Rectal smooth muscle tissue (tissue), 1 donor: ENCODE measurements around the gene SGCE.

Source experiments
- H3K27ac ChIP-seq: one replicate; pipeline ENCODE4 v1.7.0; 2013; ENCODE audit warnings: low read depth, low read length, inconsistent platforms
- H3K27me3 ChIP-seq: one replicate; pipeline ENCODE4 v1.7.0; 2013; ENCODE audit warnings: low read length; ENCODE audit not compliant: control insufficient read depth, insufficient read depth
- H3K36me3 ChIP-seq: one replicate; pipeline ENCODE4 v1.7.0; 2013; ENCODE audit warnings: low read length; ENCODE audit not compliant: control insufficient read depth, insufficient read depth
- H3K4me1 ChIP-seq: one replicate; pipeline ENCODE4 v1.7.0; 2013; ENCODE audit warnings: low read length; ENCODE audit not compliant: control insufficient read depth, insufficient read depth
- H3K4me3 ChIP-seq: one replicate; pipeline ENCODE4 v1.7.0; 2013; ENCODE audit warnings: low read length
- H3K9ac ChIP-seq: one replicate; pipeline ENCODE4 v1.7.0; 2013; ENCODE audit warnings: low read length

The SGCE gene

DNA sequence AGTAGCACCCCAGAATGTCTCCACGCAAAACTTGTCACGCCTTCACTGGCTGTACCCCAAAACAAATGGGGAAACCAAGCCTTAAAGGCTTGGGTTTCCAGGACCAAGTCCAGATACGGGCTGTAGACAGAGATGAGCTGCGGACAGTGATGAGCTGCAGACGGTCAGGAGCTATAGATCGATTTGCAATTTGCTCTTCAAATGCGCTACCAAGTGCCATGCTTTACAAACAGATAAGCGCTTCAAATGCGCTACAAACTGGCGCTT, 658 bp upstream of the SGCE start:
- peaks cover 4% of the 10 kb centered on the region for H3K4me1 ChIP-seq
- H3K27me3 ChIP-seq, result peaks cover 3% of the 10 kb centered on the region
- no peaks in the 10 kb centered on the region for H3K36me3 ChIP-seq
- peak overlapping the region; percentile 66 for H3K4me3 ChIP-seq
- H3K9ac ChIP-seq, result no peak overlapping the region
- peak overlapping the region; percentile 64 for H3K27ac ChIP-seq

DNA sequence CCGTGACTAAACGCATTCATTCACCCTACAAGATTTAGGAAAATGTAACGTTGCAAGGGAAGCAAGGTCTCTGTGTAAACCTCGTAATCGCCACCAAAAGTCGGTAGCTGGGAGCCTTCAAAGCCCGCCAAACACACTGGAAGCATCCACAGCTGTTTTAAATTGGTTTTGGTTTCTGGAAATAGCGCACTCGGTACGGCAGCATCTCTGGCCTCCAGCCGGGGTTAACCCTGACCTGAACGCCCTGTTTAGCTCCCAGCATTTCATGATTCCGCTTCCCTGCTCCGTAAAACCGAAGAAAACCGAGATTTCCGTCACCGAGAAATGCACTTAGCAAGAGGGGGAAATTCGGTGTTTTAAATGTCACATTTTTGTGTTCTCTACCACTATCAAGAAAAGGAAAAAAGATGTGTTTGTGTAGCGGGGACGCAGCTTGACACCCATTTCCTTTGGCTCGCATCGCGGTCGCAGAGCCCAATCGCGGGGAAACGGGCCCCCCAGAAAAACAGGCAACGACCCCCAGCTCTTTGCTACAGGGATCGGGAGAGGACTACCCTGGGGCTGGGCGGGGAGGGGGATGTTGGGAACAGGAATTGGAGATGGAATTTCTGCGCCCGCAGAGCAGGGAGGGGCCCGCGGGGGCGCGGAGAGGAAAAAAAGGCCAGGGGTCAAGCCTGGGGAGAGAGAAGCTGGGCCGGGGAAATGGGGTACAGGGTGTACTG, 646 bp downstream of the SGCE start:
- Histone ChIP-seq H3K4me3 (peak overlapping the region; percentile 82), H3K4me1 (peaks cover 6% of the 10 kb centered on the region), H3K27me3 (peaks cover 3% of the 10 kb centered on the region), H3K27ac (peak overlapping the region; percentile 65), H3K9ac (peak overlapping the region; percentile 32), H3K36me3 (no peaks in the 10 kb centered on the region)

DNA sequence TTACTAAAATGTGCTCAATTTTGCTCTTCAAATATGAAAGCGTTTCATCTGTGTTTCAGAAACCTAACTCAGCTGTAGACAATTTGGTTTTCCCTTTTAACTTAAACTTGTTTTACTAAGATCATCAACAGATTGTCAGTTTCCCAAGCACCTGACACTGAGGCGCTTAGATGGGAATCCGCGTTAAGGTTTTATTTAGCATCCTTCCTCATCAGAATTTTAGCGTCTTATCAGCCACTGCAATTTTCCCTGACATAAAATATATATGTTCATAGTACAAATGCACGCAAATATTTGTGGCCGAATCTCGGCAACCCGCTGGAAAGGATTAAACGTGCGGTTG, 1.2 kb downstream of the SGCE start:
- peaks cover 3% of the 10 kb centered on the region for H3K27me3 ChIP-seq
- H3K4me1 ChIP-seq, result peaks cover 6% of the 10 kb centered on the region
- no peaks in the 10 kb centered on the region for H3K36me3 ChIP-seq
- H3K9ac ChIP-seq, result peak overlapping the region; percentile 24
- peak overlapping the region; percentile 65 for H3K27ac ChIP-seq
- peak overlapping the region; percentile 82 for H3K4me3 ChIP-seq

DNA sequence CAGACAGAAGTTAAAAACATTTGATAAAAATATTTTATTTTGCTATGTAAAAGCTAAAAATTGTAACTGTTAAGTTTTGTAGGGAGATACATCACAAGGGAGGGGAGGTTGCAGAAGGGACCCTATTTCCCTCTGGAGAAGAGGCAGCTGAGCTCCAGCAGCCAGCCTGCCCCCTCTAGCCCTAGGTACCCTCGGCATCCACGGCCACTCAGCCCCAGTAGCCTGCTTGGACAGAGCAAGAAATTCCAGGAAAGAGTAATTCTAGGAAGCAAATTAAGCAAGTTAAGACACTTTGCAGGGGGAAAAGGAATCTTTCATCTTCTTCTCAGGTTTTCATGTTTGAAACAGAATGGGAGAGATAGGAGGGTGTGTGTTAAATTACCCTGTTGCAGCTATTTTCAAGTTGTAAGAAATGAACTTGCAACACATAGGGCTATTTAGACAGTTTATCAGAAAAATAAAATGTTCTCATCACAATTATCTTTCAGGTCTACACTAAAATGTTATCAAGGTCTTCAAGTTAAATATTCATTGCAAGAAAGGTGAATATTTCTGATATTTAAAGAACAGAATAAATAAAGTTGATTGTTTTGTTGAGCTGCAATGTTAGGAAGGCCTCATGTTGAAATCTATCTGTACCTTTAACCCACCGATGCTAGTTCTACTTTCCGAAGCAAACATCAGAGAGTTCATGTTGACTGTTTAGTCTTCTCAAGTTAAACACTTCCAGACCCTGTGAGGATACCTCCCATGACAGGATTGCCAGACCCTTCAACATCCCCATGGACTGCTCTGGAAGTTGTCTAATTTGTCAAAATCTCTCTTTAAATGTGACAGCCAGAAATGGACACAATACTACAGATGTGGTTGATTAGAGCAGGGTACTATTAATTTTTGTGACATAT, 5.5 kb downstream of the SGCE start:
- peaks cover 3% of the 10 kb centered on the region for H3K27me3 ChIP-seq
- H3K36me3 ChIP-seq, result no peaks in the 10 kb centered on the region
- H3K4me3 ChIP-seq, result peak overlapping the region; percentile 17
- H3K27ac ChIP-seq, result peak overlapping the region; percentile 28
- H3K9ac ChIP-seq, result no peak overlapping the region
- peaks cover 9% of the 10 kb centered on the region for H3K4me1 ChIP-seq

DNA sequence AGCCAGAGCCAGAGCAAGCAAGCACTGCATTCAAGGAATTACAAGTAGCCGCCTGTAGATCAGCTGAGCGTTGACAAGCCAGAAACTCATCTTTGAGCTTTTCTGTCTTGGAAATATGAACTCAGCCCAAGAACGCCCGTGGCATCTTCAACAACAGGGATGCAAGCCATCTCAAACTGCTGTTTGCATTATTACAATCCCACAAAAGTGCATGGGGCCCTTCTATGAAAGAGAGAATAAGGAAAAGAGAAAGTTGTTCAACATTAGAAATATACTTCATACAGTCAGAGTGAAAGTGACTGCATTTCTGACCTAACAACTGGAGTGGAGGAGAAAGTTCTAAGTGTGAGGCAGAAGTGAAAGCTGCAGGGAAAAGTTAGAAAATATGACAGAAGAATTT, 6.5 kb downstream of the SGCE start:
- Histone ChIP-seq H3K27ac (no peak overlapping the region), H3K9ac (no peak overlapping the region), H3K36me3 (no peaks in the 10 kb centered on the region), H3K4me3 (no peak overlapping the region), H3K27me3 (no peaks in the 10 kb centered on the region), H3K4me1 (peaks cover 8% of the 10 kb centered on the region)

DNA sequence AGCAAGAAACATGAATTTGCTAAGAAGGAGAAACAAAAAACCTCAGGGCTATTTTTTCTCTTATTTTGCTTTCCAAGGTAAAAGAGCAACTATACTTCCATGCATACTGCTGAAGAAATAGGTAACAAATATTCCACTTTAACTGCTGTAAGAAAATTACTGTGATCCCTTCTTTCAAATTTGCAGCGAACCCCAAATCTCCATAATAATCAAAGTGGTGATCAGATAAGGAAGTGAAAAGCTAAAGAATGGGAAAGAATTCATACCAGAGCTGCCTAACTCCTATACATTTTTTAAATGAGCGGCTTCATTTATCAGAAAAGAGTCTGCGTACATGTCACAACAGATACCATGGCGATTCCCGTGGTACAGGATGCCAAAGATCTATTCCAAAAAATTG, 7.2 kb downstream of the SGCE start:
- no peak overlapping the region for H3K9ac ChIP-seq
- no peak overlapping the region for H3K27ac ChIP-seq
- no peaks in the 10 kb centered on the region for H3K36me3 ChIP-seq
- H3K27me3 ChIP-seq, result no peaks in the 10 kb centered on the region
- H3K4me1 ChIP-seq, result peaks cover 7% of the 10 kb centered on the region
- no peak overlapping the region for H3K4me3 ChIP-seq

DNA sequence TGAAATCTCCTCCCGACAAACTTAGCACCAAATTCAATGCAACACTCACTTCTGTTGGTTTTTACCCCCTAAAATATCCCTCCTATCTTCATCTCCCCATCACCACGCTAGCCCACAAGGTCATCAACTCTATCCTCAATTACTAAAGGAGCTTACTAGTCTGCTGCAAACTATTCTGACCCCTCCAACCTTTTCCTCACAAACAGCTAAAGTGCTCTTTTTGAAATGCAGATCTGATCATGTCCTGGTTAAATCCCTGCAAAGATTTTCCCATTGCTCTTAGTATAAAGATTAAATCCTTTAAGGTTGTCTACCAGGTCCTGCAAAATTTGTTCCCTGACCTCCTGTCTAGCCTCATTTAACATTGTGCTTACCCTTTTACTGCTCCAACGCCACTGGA, 8.6 kb downstream of the SGCE start:
- no peak overlapping the region for H3K4me3 ChIP-seq
- H3K27ac ChIP-seq, result no peak overlapping the region
- H3K36me3 ChIP-seq, result no peaks in the 10 kb centered on the region
- no peak overlapping the region for H3K9ac ChIP-seq
- H3K27me3 ChIP-seq, result no peaks in the 10 kb centered on the region
- H3K4me1 ChIP-seq, result peaks cover 7% of the 10 kb centered on the region

DNA sequence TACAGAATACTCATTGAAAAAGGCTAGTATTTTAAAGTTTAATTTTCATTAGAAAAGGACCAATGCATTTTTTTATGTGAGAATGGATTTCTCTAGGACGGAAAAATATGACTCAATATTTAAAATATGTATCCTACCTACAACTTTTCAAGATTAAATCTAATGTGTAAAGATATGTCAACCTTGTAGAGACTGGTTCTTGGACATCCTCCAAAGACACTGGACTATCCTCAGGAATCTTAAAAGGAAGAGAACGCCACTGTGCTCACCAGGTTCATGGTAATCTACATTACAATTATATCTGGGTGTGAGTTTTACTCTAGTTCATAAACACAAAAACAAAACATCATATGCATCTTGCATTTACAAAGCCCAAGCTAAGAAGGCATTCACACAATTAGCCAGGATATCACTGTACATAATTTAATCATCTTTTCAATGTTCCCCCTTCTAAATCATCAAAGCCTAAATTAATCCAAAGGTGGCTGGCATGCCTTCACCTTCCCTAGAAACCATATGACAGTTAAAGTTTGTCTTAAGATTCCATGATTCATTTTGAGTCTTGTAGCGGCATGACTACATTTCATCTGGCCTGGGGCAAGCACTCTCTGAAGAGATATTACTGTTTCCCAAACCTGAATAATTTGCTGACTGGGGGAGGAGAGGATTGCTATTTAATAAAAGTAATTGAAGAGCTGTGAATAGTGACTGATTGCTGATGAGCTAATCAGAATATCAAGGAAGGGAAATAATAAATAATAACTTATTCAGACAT, 12.0 kb downstream of the SGCE start:
- Histone ChIP-seq H3K9ac (no peak overlapping the region), H3K27me3 (no peaks in the 10 kb centered on the region), H3K27ac (no peak overlapping the region), H3K4me1 (peaks cover 2% of the 10 kb centered on the region), H3K36me3 (no peaks in the 10 kb centered on the region), H3K4me3 (no peak overlapping the region)

DNA sequence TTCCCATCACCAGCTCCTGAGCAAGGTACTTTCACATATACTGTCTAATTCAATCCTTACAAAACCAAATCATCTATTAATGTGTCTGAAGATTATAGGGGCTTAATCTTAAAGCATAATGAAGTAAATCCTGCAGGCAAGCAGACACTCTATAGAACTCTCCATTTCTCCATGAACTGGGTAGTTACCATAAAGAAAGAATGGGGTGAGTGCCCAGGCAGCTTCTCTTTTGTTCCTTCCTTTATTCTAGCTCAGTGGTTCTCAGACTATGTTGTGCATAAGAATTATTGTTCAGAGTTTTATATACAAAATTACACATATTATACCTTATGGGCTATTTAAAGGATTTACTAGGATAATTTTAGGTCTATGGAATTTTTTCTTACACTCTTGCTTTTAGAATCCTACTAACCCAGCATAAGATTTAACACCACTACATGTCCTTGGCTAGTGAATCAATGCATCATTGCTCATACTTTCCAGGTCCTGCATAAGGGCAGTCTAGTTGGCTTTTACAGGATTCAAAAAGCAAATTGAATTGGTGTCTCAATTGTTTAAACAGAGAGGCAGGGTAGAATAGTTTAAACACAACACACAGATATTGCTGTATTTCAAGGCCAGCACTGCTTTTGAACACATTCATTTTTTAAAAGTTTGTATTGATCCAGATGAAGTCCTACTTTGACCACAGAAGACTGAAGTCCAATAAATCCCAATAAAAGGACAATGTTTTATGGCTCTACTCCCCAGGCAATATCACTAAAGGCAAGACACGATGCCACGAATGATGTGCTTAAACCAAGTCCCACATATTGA, 12.9 kb downstream of the SGCE start:
- H3K4me1 ChIP-seq, result peaks cover 2% of the 10 kb centered on the region
- H3K36me3 ChIP-seq, result no peaks in the 10 kb centered on the region
- H3K4me3 ChIP-seq, result no peak overlapping the region
- no peak overlapping the region for H3K9ac ChIP-seq
- no peak overlapping the region for H3K27ac ChIP-seq
- H3K27me3 ChIP-seq, result no peaks in the 10 kb centered on the region

DNA sequence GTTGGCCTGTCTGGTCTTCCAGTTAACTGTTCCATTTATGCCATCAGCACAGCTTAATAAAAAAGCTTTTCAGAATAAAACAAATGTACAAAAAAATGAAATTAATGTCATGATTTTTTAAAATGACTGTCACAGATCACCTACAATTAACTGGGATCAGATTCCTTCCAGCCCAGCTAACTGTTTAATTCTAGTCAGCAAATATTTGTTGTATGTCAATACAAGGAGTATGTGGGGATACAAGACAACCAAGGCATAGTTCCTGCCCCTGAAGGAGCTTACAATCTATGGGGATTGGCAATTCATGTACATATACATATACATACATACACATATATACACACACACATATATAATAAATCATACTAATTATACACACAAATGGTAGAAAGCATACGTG, 16.5 kb downstream of the SGCE start:
- no peaks in the 10 kb centered on the region for H3K36me3 ChIP-seq
- no peak overlapping the region for H3K27ac ChIP-seq
- H3K4me3 ChIP-seq, result no peak overlapping the region
- peaks cover 2% of the 10 kb centered on the region for H3K4me1 ChIP-seq
- H3K27me3 ChIP-seq, result no peaks in the 10 kb centered on the region
- H3K9ac ChIP-seq, result no peak overlapping the region

DNA sequence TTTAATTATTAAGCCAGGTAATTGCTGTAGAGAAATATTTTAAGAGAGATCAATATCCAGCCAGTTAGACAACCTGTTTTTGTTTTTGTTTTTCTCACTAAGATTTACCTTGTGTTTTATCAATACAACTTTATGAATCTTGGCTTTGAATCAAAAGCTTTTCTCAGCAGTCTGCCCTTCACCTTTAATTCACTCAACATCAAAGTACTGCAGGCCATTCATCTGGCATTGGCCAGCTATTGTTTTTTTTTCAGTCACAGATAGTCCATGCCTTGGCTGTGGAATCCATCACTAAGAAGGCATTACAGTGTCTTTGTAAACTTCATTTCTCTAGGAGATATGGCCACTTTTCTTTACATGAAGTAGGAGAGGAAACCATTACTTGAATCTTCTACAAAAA, 20.2 kb downstream of the SGCE start:
- H3K4me1 ChIP-seq, result peaks cover 3% of the 10 kb centered on the region
- no peak overlapping the region for H3K27ac ChIP-seq
- no peak overlapping the region for H3K9ac ChIP-seq
- H3K27me3 ChIP-seq, result no peaks in the 10 kb centered on the region
- H3K36me3 ChIP-seq, result no peaks in the 10 kb centered on the region
- H3K4me3 ChIP-seq, result no peak overlapping the region

DNA sequence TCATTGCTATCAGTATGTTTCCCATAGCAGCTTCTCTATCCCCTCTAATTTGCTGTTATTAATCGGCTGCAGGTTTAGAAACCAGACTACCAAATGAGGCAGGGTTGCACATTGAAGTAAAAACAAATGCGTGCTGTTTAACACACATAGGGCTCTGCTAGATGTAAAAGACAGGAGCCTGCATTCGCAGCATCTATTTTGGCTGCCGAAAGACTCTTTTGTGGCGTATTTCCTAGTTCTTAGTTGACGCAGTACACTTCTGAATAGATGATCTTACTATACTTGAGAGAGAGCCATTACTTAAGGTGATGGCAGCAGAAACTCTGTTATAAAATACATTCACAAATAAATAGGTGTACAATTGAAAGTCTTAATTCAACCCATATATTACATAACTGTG, 21.4 kb downstream of the SGCE start:
- no peak overlapping the region for H3K9ac ChIP-seq
- H3K27me3 ChIP-seq, result no peaks in the 10 kb centered on the region
- H3K36me3 ChIP-seq, result no peaks in the 10 kb centered on the region
- H3K4me3 ChIP-seq, result no peak overlapping the region
- no peak overlapping the region for H3K27ac ChIP-seq
- peaks cover 3% of the 10 kb centered on the region for H3K4me1 ChIP-seq
